Naive thymus-derived CD8-positive, alpha-beta T cell (primary cell): Measurements from ENCODE around the gene EDA. TPM values are rescaled to one million over a fixed set of nuclear protein-coding genes. Genes with fewer than 3 reads are reported as not detected.
A peak's percentile ranks its signal among the peaks of the same experiment; 100 is the strongest.

Experiments used
- ATAC-seq, 2 donors: fragments of 150-1000 bp; cut with Tn5 transposase in 1 of 2; sonication (Bioruptor Pico), chemical (Tn5 transposase) in 1 of 2; 1 replicate in 1 of 2; 2 replicates in 1 of 2; pipeline ENCODE4 v1.10.0; 2021; ENCODE audit warnings: mild to moderate bottlenecking in 2 of 2, moderate library complexity in 2 of 2
- POLR2A ChIA-PET: fragments of 350-600 bp; sonication (Branson Sonifier 250); formaldehyde crosslinking; loops from one replicate; lab custom pipeline; 2021; ENCODE audit warnings: antibody characterized with exemption; lab: Charles Lee
- DNase-seq, 10 donors: peaks; one replicate each; pipeline versions ENCODE4 v3.0.0 to v3.0.0-alpha.2; 2020 to 2022
- H3K27ac Mint-ChIP-seq, 10 donors: one replicate each; pipeline ENCODE4 v1.8.0; 2020 to 2022; ENCODE audit warnings: mild to moderate bottlenecking in 10 of 10, mixed read lengths in 10 of 10, moderate library complexity in 4 of 10, inconsistent platforms in 1 of 10
- H3K27me3 Mint-ChIP-seq, 5 donors: one replicate each; pipeline ENCODE4 v1.8.0; 2021 to 2022; ENCODE audit warnings: mixed read lengths in 5 of 5
- H3K36me3 Mint-ChIP-seq, 3 donors: one replicate each; pipeline ENCODE4 v1.8.0; 2020 to 2022; ENCODE audit warnings: mixed read lengths in 3 of 3, mild to moderate bottlenecking in 2 of 3, inconsistent platforms in 1 of 3
- H3K4me1 Mint-ChIP-seq, 4 donors: one replicate each; pipeline ENCODE4 v1.8.0; 2021 to 2022; ENCODE audit warnings: mixed read lengths in 4 of 4
- H3K4me3 Mint-ChIP-seq, 10 donors: one replicate each; pipeline ENCODE4 v1.8.0; 2020 to 2022; ENCODE audit warnings: mild to moderate bottlenecking in 10 of 10, mixed read lengths in 10 of 10, moderate library complexity in 6 of 10, inconsistent platforms in 1 of 10
- H3K9me3 Mint-ChIP-seq, 9 donors: one replicate each; pipeline ENCODE4 v1.8.0; 2020 to 2022; ENCODE audit warnings: mixed read lengths in 9 of 9, mild to moderate bottlenecking in 3 of 9, inconsistent platforms in 1 of 9, moderate library complexity in 1 of 9
- polyA plus RNA-seq, 3 donors: library from polyadenylated mRNA; unstranded; fragments of 300-500 nt; fragmentation: Illumina TruSeq; gene quantifications; one replicate each; pipeline ENCODE4 v1.2.3, GENCODE V29; 2021
- total RNA-seq, 8 experiments: library from RNA in 2 of 8; stranded (reverse) in 2 of 8; gene quantifications; one replicate each; pipeline ENCODE4 v1.2.3 and lab custom pipeline; 2021 to 2026

The EDA gene
- total and polyA plus RNA-seq, 5 experiments from 2014 or later = 0.80 to 1.7 (median 1.1) TPM

GRCh38 chrX:70013466-70014381 is 397.8 kb downstream of the EDA start:
- Mint-ChIP-seq H3K9me3 (peaks cover 0 to 8% (median 0%) of the 10 kb centered on the region in 9 donors), H3K27ac (peak overlapping the region in 1 of 10 donors; percentile 24), H3K4me3 (no peak overlapping the region), H3K27me3 (no peaks in the 10 kb centered on the region), H3K36me3 (no peaks in the 10 kb centered on the region), H3K4me1 (peaks cover 7 to 24% (median 11%) of the 10 kb centered on the region in 4 donors)
- DNase-seq (no peak), ATAC-seq (no peak)
- POLR2A ChIA-PET = no interaction called here

GRCh38 chrX:70016513-70016912 is 400.6 kb downstream of the EDA start:
- POLR2A ChIA-PET = no interaction called here
- Mint-ChIP-seq H3K4me3 (peak overlapping the region in 7 of 10 donors; percentile 7 to 72 (median 36)), H3K27ac (peak overlapping the region in 5 of 10 donors; percentile 23 to 91 (median 78)), H3K27me3 (no peaks in the 10 kb centered on the region), H3K4me1 (peaks cover 7 to 24% (median 11%) of the 10 kb centered on the region in 4 donors), H3K9me3 (peaks cover 0 to 6% (median 0%) of the 10 kb centered on the region in 9 donors), H3K36me3 (no peaks in the 10 kb centered on the region)
- DNase-seq (peak in 1 of 10 donors; percentile 19), ATAC-seq (no peak)

DNA sequence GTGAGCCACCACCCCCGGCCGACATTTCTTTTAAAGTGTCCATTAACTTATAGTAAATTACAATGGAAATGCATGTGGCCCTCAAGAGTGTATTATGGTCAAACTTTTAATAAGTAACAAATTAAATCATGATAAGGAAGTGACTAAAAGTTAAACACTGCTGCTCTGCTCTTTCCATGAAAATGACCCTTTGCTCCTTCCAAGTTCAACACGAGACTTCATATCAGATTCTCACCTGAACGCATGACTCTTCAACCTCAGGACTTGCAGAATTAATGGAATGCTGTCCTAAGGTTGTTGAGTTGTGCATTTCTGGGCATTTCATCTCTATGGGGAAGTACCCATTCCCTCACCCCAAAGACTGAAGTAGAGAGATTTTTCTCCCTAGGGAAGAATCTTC is 406.7 kb downstream of the EDA start:
- Mint-ChIP-seq H3K4me1 (peaks cover 10 to 28% (median 23%) of the 10 kb centered on the region in 4 donors), H3K27ac (no peak overlapping the region), H3K27me3 (no peaks in the 10 kb centered on the region), H3K36me3 (no peaks in the 10 kb centered on the region), H3K4me3 (no peak overlapping the region), H3K9me3 (no peaks in the 10 kb centered on the region)
- POLR2A ChIA-PET = no interaction called here
- ATAC-seq (no peak), DNase-seq (no peak)

- DNase-seq = no peak
- H3K27ac Mint-ChIP-seq = peak overlapping the region in 3 of 10 donors; percentile 32 to 44 (median 40)
- H3K4me1 Mint-ChIP-seq = peaks cover 12 to 36% (median 29%) of the 10 kb centered on the region in 4 donors
- POLR2A ChIA-PET = no interaction called here
- no peaks in the 10 kb centered on the region for H3K36me3 Mint-ChIP-seq
- ATAC-seq = no peak
- peaks cover 0 to 1% (median 0%) of the 10 kb centered on the region in 5 donors for H3K27me3 Mint-ChIP-seq
- no peaks in the 10 kb centered on the region for H3K9me3 Mint-ChIP-seq
- peak overlapping the region in 4 of 10 donors; percentile 8 to 29 (median 25) for H3K4me3 Mint-ChIP-seq
These were observed 409.6 kb downstream of the EDA start for GRCh38 chrX:70025464-70025863.

- Mint-ChIP-seq H3K27me3 (peaks cover 0 to 1% (median 0%) of the 10 kb centered on the region in 5 donors), H3K36me3 (no peaks in the 10 kb centered on the region), H3K9me3 (no peaks in the 10 kb centered on the region), H3K4me1 (peaks cover 12 to 36% (median 31%) of the 10 kb centered on the region in 4 donors), H3K4me3 (peak overlapping the region in 5 of 10 donors; percentile 2 to 39 (median 25)), H3K27ac (peak overlapping the region in 3 of 10 donors; percentile 11 to 44 (median 40))
- POLR2A ChIA-PET = no interaction called here
- no peak for ATAC-seq
- DNase-seq = no peak
These were observed 410.4 kb downstream of the EDA start for GRCh38 chrX:70026112-70026850.

DNA sequence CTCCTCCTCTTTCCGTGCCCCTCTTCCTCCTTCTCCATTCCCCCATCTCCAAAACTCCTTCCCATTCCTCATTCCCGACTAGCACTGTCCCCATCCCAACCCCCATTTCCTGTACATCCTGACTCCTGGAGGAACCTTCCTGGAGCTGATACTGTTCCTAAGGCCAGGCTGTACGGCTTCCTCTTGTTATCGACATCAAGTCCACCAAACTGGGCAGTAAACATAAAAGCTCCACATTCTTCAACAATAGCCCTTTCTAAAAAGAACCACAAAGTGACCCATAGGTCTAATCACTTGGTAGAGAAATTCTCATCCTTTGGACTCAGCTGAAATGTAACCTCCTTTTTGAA is 410.9 kb downstream of the EDA start:
- H3K27ac Mint-ChIP-seq = peak overlapping the region in 2 of 10 donors; percentile 22 to 63
- no peaks in the 10 kb centered on the region for H3K9me3 Mint-ChIP-seq
- peaks cover 0 to 1% (median 0%) of the 10 kb centered on the region in 5 donors for H3K27me3 Mint-ChIP-seq
- H3K4me3 Mint-ChIP-seq = peak overlapping the region in 1 of 10 donors; percentile 7
- no peak for DNase-seq
- peaks cover 12 to 36% (median 31%) of the 10 kb centered on the region in 4 donors for H3K4me1 Mint-ChIP-seq
- POLR2A ChIA-PET = no interaction called here
- no peaks in the 10 kb centered on the region for H3K36me3 Mint-ChIP-seq
- no peak for ATAC-seq

DNA sequence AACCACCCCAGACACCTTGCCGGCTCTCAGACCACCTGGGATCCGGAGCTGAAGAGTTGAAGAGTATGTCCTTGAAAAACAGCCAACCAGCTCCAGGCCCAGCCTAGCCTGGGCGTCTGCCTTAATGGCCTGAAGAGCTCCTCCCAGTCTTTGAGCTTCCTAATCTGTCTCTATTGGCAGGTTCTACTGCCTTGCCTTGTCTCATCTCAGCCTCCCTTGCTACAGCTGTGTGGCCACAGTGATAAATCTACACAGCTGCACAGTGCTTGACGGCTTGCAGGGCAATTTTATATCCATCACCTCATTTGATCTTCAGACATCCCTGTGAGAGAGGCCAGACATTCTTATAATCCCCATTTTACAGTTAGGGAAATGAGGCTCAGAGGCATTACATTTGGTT is 413.9 kb downstream of the EDA start:
- H3K9me3 Mint-ChIP-seq = no peaks in the 10 kb centered on the region
- ATAC-seq (no peak), DNase-seq (no peak)
- POLR2A ChIA-PET = no interaction called here
- H3K4me1 Mint-ChIP-seq = peaks cover 15 to 28% (median 26%) of the 10 kb centered on the region in 4 donors
- H3K36me3 Mint-ChIP-seq = no peaks in the 10 kb centered on the region
- no peak overlapping the region for H3K4me3 Mint-ChIP-seq
- H3K27ac Mint-ChIP-seq = peak overlapping the region in 1 of 10 donors; percentile 21
- H3K27me3 Mint-ChIP-seq = peaks cover 0 to 1% (median 0%) of the 10 kb centered on the region in 5 donors

DNA sequence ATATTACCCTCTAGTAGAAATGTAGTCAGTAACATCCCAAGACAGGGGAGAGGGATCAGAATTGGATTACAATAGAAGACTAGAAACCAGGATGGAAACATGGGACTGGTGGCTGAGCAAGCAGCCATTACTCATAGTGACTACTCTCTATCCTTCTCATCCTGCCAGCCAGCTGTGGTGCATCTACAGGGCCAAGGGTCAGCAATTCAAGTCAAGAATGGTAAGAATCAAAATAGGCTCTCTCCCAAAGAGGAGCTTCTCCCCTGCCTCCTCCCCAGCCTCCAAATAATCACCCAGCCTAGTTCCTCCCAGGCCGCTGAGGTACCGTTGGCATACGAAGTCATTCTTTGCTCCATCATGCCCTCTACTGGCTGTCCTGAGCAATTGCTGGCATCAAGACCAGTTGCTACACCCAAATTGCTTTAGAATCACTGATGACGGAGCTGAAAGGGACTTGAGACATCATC is 414.4 kb downstream of the EDA start:
- Mint-ChIP-seq H3K9me3 (no peaks in the 10 kb centered on the region), H3K27me3 (peaks cover 0 to 1% (median 0%) of the 10 kb centered on the region in 5 donors), H3K27ac (no peak overlapping the region), H3K4me1 (peaks cover 15 to 25% (median 25%) of the 10 kb centered on the region in 4 donors), H3K36me3 (no peaks in the 10 kb centered on the region), H3K4me3 (peak overlapping the region in 1 of 10 donors; percentile 10)
- ATAC-seq (peak in 1 of 2 donors; percentile 30), DNase-seq (peak in 6 of 10 donors; percentile 2 to 47 (median 20))
- POLR2A ChIA-PET = no interaction called here

DNA sequence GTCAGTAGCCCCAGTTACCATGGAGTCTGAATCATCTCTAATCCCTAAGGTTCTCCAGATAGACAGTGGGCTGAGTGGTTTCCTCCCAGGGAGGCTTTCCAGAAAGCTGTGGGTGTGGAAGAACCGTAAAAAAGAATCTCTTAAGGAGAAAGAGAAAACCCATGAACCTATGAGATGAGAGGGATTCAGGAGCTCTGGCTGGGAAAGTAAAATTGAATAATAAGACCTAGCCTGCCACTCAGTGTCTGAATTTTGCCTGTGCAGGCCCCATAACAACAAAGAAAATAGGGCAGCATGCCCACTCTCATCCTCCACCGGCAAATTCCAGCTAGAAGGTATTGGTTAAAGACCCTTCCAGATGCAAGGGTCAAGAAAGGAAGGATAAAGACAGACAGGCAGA is 416.9 kb downstream of the EDA start:
- no peak for ATAC-seq
- DNase-seq = no peak
- peaks cover 5 to 11% (median 6%) of the 10 kb centered on the region in 4 donors for H3K4me1 Mint-ChIP-seq
- POLR2A ChIA-PET = no interaction called here
- no peaks in the 10 kb centered on the region for H3K36me3 Mint-ChIP-seq
- no peaks in the 10 kb centered on the region for H3K9me3 Mint-ChIP-seq
- H3K4me3 Mint-ChIP-seq = no peak overlapping the region
- H3K27me3 Mint-ChIP-seq = peaks cover 0 to 1% (median 0%) of the 10 kb centered on the region in 5 donors
- no peak overlapping the region for H3K27ac Mint-ChIP-seq

DNA sequence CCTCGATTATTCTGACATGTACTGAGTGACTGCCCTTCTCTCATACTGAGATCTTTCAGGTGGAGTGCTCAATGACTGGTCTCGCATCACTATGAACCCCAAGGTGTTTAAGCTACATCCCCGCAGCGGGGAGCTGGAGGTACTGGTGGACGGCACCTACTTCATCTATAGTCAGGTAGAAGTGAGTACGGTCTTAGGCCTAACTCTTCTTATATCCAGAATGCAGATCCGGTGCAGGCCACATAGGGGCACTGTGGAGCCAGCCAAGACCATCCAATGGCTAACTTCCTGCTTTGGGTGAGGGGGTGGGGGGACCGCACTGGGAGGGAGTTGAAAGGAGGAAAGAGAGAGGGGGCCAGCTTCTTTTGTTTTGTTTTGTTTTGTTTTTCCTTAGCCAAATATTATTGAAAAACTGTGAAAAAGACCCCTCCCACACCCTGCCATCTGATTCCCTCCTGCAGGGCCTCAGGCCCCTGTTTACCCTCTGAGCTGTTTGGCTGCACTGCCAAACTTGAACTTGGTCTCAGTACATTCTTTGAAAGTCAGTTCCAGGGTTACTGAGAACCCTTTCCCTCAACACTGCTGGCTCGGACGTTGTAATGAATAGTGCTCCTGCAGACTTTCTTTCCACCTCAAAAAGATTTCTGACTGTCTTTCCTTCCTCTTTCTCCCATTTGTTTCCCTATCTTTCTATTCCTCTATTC is 417.6 kb downstream of the EDA start:
- no peak for ATAC-seq
- no peaks in the 10 kb centered on the region for H3K36me3 Mint-ChIP-seq
- no peak overlapping the region for H3K4me3 Mint-ChIP-seq

GRCh38 chrX:70034646-70035045 is 418.7 kb downstream of the EDA start:
- H3K27me3 Mint-ChIP-seq = peaks cover 0 to 1% (median 0%) of the 10 kb centered on the region in 5 donors

More for the DNA sequence above, 417.6 kb downstream of the EDA start:
- POLR2A ChIA-PET = no interaction called here
- Mint-ChIP-seq H3K27me3 (peaks cover 0 to 1% (median 0%) of the 10 kb centered on the region in 5 donors), H3K4me1 (peaks cover 5 to 11% (median 6%) of the 10 kb centered on the region in 4 donors), H3K9me3 (no peaks in the 10 kb centered on the region), H3K27ac (peak overlapping the region in 2 of 10 donors; percentile 60 to 61)
- DNase-seq = peak in 3 of 10 donors; percentile 1 to 7 (median 4)

GRCh38 chrX:70038515-70038914 is 422.6 kb downstream of the EDA start:
- no peak for ATAC-seq
- DNase-seq = no peak
- POLR2A ChIA-PET = no interaction called here
- peaks cover 0 to 3% (median 0%) of the 10 kb centered on the region in 4 donors for H3K4me1 Mint-ChIP-seq
- H3K27ac Mint-ChIP-seq = no peak overlapping the region
- peaks cover 0 to 2% (median 0%) of the 10 kb centered on the region in 5 donors for H3K27me3 Mint-ChIP-seq
- H3K4me3 Mint-ChIP-seq = no peak overlapping the region
- H3K9me3 Mint-ChIP-seq = no peaks in the 10 kb centered on the region
- H3K36me3 Mint-ChIP-seq = no peaks in the 10 kb centered on the region

More at GRCh38 chrX:70034646-70035045, 418.7 kb downstream of the EDA start:
- ATAC-seq (no peak), DNase-seq (no peak)
- Mint-ChIP-seq H3K27ac (no peak overlapping the region), H3K9me3 (no peaks in the 10 kb centered on the region), H3K4me3 (no peak overlapping the region), H3K36me3 (no peaks in the 10 kb centered on the region), H3K4me1 (peaks cover 5 to 10% (median 6%) of the 10 kb centered on the region in 4 donors)
- POLR2A ChIA-PET = no interaction called here
